Caki2 (cell line): ENCODE data around the gene LOX. TPM values are rescaled to one million over a fixed set of nuclear protein-coding genes. Genes with fewer than 3 reads are reported as not detected.

Experiments used
- total RNA-seq: library from RNA; depleted of rRNA; stranded (reverse); fragments of >200 nt; shearing (Covaris generic); gene quantifications from 2 replicates; pipeline ENCODE4 v1.2.3, GENCODE V29; 2014; ENCODE audit warnings: low replicate concordance; rRNA removed

The LOX gene
- total RNA-seq, 1 experiment from 2014 or later, result 60.5 TPM

Other genes starting within 250 kb of the LOX start
- gene FTMT, start 226.4 kb downstream of the LOX start, total RNA-seq, result not detected in 2 replicates
- gene SRFBP1, start 116.3 kb downstream of the LOX start, total RNA-seq, result 7.6 and 12.9 TPM in 2 replicates
- gene ZNF474, start 51.3 kb upstream of the LOX start, total RNA-seq, result 0.96 and 4.9 TPM in 2 replicates
- not detected in 2 replicates for gene SNCAIP, start 234.0 kb upstream of the LOX start, total RNA-seq